Erythroblast (primary cell): ENCODE results near the gene TM9SF1.

Experiments used
- DNase-seq, 2 experiments: peaks; one replicate each; lab custom pipeline; 2025; lab: John Stamatoyannopoulos, UW
- GATA1 ChIP-seq: IDR thresholded peaks from 2 replicates; pipeline ENCODE4 v1.6.1; 2011; ENCODE audit warnings: low read depth, mild to moderate bottlenecking, control low read depth, low read length, moderate library complexity
- POLR2A ChIP-seq: IDR thresholded peaks from 2 replicates; pipeline ENCODE4 v1.6.1; 2011; ENCODE audit warnings: mild to moderate bottlenecking, low read length

The TM9SF1 gene

GRCh38 chr14:24196071-24197055 is 1.1 kb upstream of the TM9SF1 start:
- DNase-seq: peak; percentile 63 to 72

DNA sequence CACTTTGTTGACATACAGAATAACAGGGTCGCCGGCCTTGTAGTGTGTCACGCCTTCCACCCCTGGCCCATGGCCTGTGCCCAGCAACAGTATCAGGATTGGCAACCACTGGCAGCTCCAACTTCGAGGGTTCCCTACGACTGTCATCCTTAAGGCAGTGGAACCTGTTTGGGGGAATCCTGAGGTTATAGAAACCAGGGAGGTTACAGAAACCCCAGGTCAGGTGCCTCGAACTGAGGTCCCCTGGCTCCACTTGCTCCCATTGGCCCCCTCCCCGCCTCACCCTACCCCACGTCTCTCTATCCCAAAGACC is 412 bp downstream of the TM9SF1 start:
- DNase-seq: no peak
- no peak for TF ChIP-seq GATA1
- no peak for TF ChIP-seq POLR2A

More at GRCh38 chr14:24196071-24197055, 1.1 kb upstream of the TM9SF1 start:
- no peak for TF ChIP-seq POLR2A
- TF ChIP-seq GATA1: no peak

DNA sequence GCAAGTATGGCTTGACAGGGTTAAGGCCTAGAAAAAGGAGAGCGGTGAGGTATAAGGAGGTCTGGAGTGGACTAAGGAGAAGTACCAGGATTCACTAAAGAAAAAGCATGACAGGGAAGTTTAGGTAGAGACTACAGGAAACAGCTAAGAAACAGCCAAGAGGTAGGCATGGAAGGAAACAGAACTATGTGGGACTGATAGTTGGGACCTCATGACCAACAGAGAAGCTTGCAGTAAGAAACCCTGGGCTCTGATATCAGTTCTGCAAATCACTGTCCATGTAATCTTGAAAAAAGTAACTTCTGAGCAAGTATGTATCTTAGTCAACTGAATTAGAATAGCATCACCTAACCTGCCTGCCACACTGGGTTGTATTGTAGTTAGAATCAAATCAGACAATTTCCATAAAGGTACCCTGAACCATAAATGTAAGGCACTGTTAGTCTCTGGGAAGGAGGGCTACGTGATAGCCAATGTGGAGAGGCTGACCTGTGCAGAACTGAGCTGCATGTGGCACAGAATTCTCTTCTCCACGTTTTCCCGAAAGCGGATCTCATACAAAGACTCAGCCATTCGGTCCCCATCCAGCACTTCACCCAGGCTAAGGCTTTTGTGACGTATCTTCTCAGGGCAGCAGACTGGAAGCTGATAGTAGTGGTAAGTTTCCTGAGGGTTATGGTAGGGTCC is 912 bp downstream of the TM9SF1 start:
- no peak for TF ChIP-seq GATA1
- TF ChIP-seq POLR2A: no peak
- peak in 1 of 2 experiments; percentile 31 for DNase-seq

- TF ChIP-seq GATA1 (no peak), POLR2A (no peak)
- DNase-seq: no peak
These were observed 2.3 kb downstream of the TM9SF1 start for GRCh38 chr14:24192933-24193332.

GRCh38 chr14:24190416-24190815 is 4.8 kb downstream of the TM9SF1 start:
- DNase-seq: no peak
- TF ChIP-seq GATA1 (no peak), POLR2A (no peak)

GRCh38 chr14:24189460-24189859 is 5.8 kb downstream of the TM9SF1 start:
- no peak for TF ChIP-seq GATA1
- no peak for TF ChIP-seq POLR2A
- no peak for DNase-seq

- no peak for TF ChIP-seq POLR2A
- DNase-seq: no peak
These were observed 6.2 kb downstream of the TM9SF1 start for GRCh38 chr14:24189059-24189375.

DNA sequence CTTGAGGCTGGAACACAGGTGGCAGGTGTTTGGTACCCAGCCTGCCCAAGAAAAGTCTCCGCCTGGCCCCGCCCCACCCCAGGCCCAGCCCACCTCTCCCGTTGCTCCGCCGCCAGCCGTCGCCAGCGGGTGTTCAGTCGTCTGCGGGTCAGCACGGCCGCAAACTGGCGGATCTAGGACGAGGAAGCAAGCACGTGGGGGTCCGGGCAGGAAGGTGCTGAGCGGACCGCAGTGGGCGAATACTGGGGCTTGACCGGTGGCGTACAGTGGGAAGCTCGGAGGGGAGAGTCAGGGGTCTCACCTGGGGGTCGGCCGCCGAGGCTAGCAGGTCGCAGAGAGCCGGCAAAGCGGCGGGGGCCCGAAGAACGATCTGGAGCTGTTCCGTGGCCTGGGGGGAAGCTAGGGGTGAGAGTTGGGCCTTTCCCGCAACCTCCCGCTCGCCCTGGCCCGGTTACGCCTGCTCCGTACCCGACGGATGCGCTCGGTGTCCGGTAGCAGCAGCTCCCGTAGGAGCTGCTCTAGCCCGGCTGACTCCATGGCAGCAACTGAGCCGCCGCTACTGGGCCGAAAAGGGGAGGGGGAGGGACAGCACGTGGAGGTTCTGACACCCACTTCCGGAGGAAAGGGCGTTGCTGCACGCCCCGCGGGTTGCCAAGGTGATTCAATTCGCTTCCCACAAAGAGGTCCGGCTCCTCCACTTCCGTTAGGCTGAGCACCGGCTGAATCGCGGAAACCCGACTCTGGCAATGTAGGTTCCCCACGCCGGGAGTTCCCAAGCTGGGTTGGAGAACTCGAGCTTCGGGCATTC is 6.8 kb downstream of the TM9SF1 start, which contains the start of gene IPO4:
TSS of gene IPO4 (minus strand) at position 566 of the 808 bp plus-strand sequence. CDS start at position 537, 29 bp downstream.
- TF ChIP-seq POLR2A (peak; percentile 72), GATA1 (no peak)
- peak; percentile 95 to 97 for DNase-seq

GRCh38 chr14:24187539-24187915 is 7.7 kb downstream of the TM9SF1 start:
- TF ChIP-seq POLR2A (no peak), GATA1 (no peak)
- DNase-seq: no peak

GRCh38 chr14:24186831-24187538 is 8.3 kb downstream of the TM9SF1 start:
- no peak for TF ChIP-seq GATA1
- no peak for TF ChIP-seq POLR2A
- DNase-seq: no peak

DNA sequence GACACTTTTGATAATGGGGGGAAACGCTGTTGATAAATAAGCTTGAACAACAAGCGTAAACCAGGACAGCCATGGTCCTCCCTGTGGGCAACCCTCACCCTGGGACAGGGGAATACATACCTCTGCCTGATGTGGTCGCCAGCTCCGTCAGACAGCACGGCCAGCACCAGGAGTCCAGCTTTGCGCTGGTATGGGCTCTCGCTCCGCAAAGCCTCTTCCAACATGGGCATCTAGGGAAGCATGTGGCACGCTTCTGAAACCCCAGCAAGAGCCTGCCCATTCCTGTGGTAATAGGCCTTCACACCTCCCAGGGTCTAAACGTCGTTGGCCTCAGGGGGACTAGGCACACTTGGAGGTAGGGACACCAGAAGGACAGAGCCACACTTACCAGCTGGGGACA is 9.5 kb downstream of the TM9SF1 start:
- no peak for TF ChIP-seq GATA1
- DNase-seq: no peak

GRCh38 chr14:24185026-24185425 is 10.2 kb downstream of the TM9SF1 start:
- DNase-seq: no peak
- TF ChIP-seq POLR2A: no peak

GRCh38 chr14:24184104-24184970 is 10.9 kb downstream of the TM9SF1 start:
- no peak for DNase-seq
- no peak for TF ChIP-seq POLR2A
- no peak for TF ChIP-seq GATA1
